SK-MEL-5 (cell line): Measurements from ENCODE around the gene PPP2R3B. TPM values are rescaled to one million over a fixed set of nuclear protein-coding genes. Genes with fewer than 3 reads are reported as not detected.
A peak's percentile ranks its signal among the peaks of the same experiment; 100 is the strongest.
"Not testable (repeated sequence)": the region's sequence is repeated elsewhere in the genome, so short reads cannot be mapped to it uniquely, and the experiment has no call there.

Experiments used
- DNase-seq: peaks from one replicate; pipeline ENCODE4 v3.0.0-alpha.2; 2016; ENCODE audit warnings: low read depth, low spot score
- in situ Hi-C: cut with HindIII; loops from 2 replicates; pipeline ENCODE4 v1.10.0; 2016; ENCODE audit warnings: low sequenced_read_pairs, high pct_unique_total_duplicates, low pct_unique_long_range_greater_than_20kb
- total RNA-seq: library from RNA; depleted of rRNA; stranded (reverse); fragments of >200 nt; shearing (Covaris generic); gene quantifications from 2 replicates; pipeline ENCODE4 v1.2.3, GENCODE V29; 2014

The PPP2R3B gene
- total RNA-seq, 1 experiment from 2014 or later = 6.1 TPM

GRCh38 chrX:318739-319578 is 67.7 kb downstream of the PPP2R3B start, which contains the start of gene GTPBP6:
Gene GTPBP6, minus strand, starts transcription at chrX:318796. Its CDS starts 9 bp downstream, at chrX:318787.
- in situ Hi-C loops = no loop called here
- peak; percentile 97 for DNase-seq

GRCh38 chrX:318068-318738 is 68.5 kb downstream of the PPP2R3B start:
- in situ Hi-C loops = no loop called here
- DNase-seq = peak; percentile 95

GRCh38 chrX:317424-318067 is 69.2 kb downstream of the PPP2R3B start:
- no peak for DNase-seq
- in situ Hi-C loops = no loop called here

GRCh38 chrX:316351-317325 is 70.1 kb downstream of the PPP2R3B start:
- in situ Hi-C loops = no loop called here
- DNase-seq = no peak

- DNase-seq = no peak
- in situ Hi-C loops = no loop called here
These were observed 71.7 kb downstream of the PPP2R3B start for GRCh38 chrX:314781-315595.

GRCh38 chrX:314049-314448 is 72.7 kb downstream of the PPP2R3B start:
- in situ Hi-C loops = no loop called here
- DNase-seq = no peak

- in situ Hi-C loops = no loop called here
- no peak for DNase-seq
These were observed 73.2 kb downstream of the PPP2R3B start for GRCh38 chrX:313546-313945.

GRCh38 chrX:312621-313331 is 73.9 kb downstream of the PPP2R3B start:
- DNase-seq = no peak
- in situ Hi-C loops = no loop called here

GRCh38 chrX:311156-312129 is 75.3 kb downstream of the PPP2R3B start:
- in situ Hi-C loops = no loop called here
- no peak for DNase-seq

GRCh38 chrX:310621-311155 is 76.0 kb downstream of the PPP2R3B start:
- in situ Hi-C loops = no loop called here
- DNase-seq = no peak

- in situ Hi-C loops = no loop called here
These were observed 77.7 kb downstream of the PPP2R3B start for GRCh38 chrX:308821-309520.

GRCh38 chrX:307261-308111 is 79.2 kb downstream of the PPP2R3B start:
- no peak for DNase-seq
- in situ Hi-C loops = no loop called here

More at GRCh38 chrX:308821-309520, 77.7 kb downstream of the PPP2R3B start:
- no peak for DNase-seq

- in situ Hi-C loops, DNase-seq: not testable (repeated sequence)
These were observed 80.0 kb downstream of the PPP2R3B start for GRCh38 chrX:306614-307251.
